ENCODE results near the gene GRM4.

- TF ChIP-seq CTCF (IDR thresholded peaks at IDR 0.05): no peak
- TF ChIP-seq EP300 (IDR thresholded peaks at IDR 0.05; ENCODE audit: borderline replicate concordance in 1 of 2, low read depth in 1 of 2, low read length in 1 of 2): no peak
- TF ChIP-seq REST (IDR thresholded peaks at IDR 0.05; ENCODE audit: low read depth, low read length): no peak
- no peak for TF ChIP-seq CHD2 (IDR thresholded peaks at IDR 0.05; ENCODE audit: low read length, partially characterized antibody)
- no peak for TF ChIP-seq USF1 (IDR thresholded peaks at IDR 0.05; ENCODE audit: borderline replicate concordance, low read depth)
- TF ChIP-seq POLR2AphosphoS5 (IDR thresholded peaks at IDR 0.05; ENCODE audit: low read depth, low read length): no peak
- TF ChIP-seq JUND (IDR thresholded peaks at IDR 0.05): no peak
- no peak for TF ChIP-seq GABPA (IDR thresholded peaks at IDR 0.05; ENCODE audit: low read depth)
- no peak for TF ChIP-seq FOXM1 (IDR thresholded peaks at IDR 0.05; ENCODE audit: low read depth)
- no peak for TF ChIP-seq SIN3A (IDR thresholded peaks at IDR 0.05; ENCODE audit: borderline replicate concordance, low read depth, low read length)
- TF ChIP-seq YY1 (IDR thresholded peaks at IDR 0.05; ENCODE audit: low read depth): no peak
- no peak for TF ChIP-seq PBX3 (IDR thresholded peaks at IDR 0.05)
These were observed 171.9 kb downstream of the GRM4 start for GRCh38 chr6:33974030-33974429.

Data from SK-N-SH (cell line).